HepG2 (cell line): Measurements from ENCODE around the gene NEK8. TPM values are rescaled to one million over a fixed set of nuclear protein-coding genes. Genes with fewer than 3 reads are reported as not detected.

Source experiments
- AKAP8 ChIP-seq: sonication (generic); formaldehyde crosslinking; IDR thresholded peaks from 2 replicates; pipeline ENCODE4 v1.5.1; 2020; ENCODE audit warnings: mild to moderate bottlenecking, missing genetic modification reagents
- ARNT2 ChIP-seq: sonication (generic); formaldehyde crosslinking; IDR thresholded peaks from 2 replicates; pipeline ENCODE4 v1.8.0; 2022; ENCODE audit warnings: mild to moderate bottlenecking, low read depth, missing genetic modification reagents, moderate library complexity
- FOXO4 ChIP-seq: sonication (generic); formaldehyde crosslinking; conservative IDR thresholded peaks from 2 replicates; pipeline ENCODE4 v1.8.1; 2023; ENCODE audit warnings: missing genetic modification reagents
- IKZF5 ChIP-seq: IDR thresholded peaks from 2 replicates; pipeline ENCODE4 v1.6.1; 2018; ENCODE audit warnings: missing genetic modification reagents, mild to moderate bottlenecking, missing compliant biosample characterization
- MAX ChIP-seq: IDR thresholded peaks from 2 replicates; pipeline ENCODE4 v1.6.1; 2012; ENCODE audit warnings: inconsistent platforms
- MAZ ChIP-seq, 2 experiments: sonication (generic) in 1 of 2; formaldehyde crosslinking in 1 of 2; IDR thresholded peaks; 2 replicates each; pipeline versions ENCODE4 v1.5.0 to v1.6.1; 2012 to 2020; ENCODE audit warnings: low read depth in 2 of 2, mild to moderate bottlenecking in 2 of 2, borderline replicate concordance in 1 of 2, improper control_type of control experiment in 1 of 2, low read length in 1 of 2, missing genetic modification reagents in 1 of 2, moderate library complexity in 1 of 2
- NBN ChIP-seq: fragments of 450-650 bp; conservative IDR thresholded peaks from 2 replicates; pipeline ENCODE4 v1.6.1; 2017
- RFX5 ChIP-seq: IDR thresholded peaks from 2 replicates; pipeline ENCODE4 v1.6.1; 2011; ENCODE audit warnings: low read depth, low read length, improper control_type of control experiment
- SRSF9 ChIP-seq: fragments of 200-400 bp; formaldehyde crosslinking; IDR thresholded peaks from 2 replicates; pipeline ENCODE4 v1.6.1; 2018; ENCODE audit warnings: borderline replicate concordance, mild to moderate bottlenecking, low read depth, low read length; ENCODE audit not compliant: insufficient read depth, poor library complexity, severe bottlenecking
- ZFY ChIP-seq: sonication (generic); formaldehyde crosslinking; IDR thresholded peaks from 2 replicates; pipeline ENCODE4 v1.4.0; 2020; ENCODE audit warnings: missing genetic modification reagents
- ZNF318 ChIP-seq: sonication (generic); formaldehyde crosslinking; IDR thresholded peaks from 2 replicates; pipeline ENCODE4 v1.4.0; 2020; ENCODE audit warnings: mild to moderate bottlenecking, missing genetic modification reagents
- ZXDC ChIP-seq: sonication (generic); formaldehyde crosslinking; IDR thresholded peaks from 2 replicates; pipeline ENCODE4 v1.5.0; 2020; ENCODE audit warnings: mild to moderate bottlenecking, missing genetic modification reagents
- polyA plus RNA-seq, 8 experiments: library from polyadenylated mRNA; depleted of rRNA in 3 of 8; stranded (reverse) in 7 of 8; unstranded in 1 of 8; fragments of >200 nt; fragmentation: Illumina TruSeq in 4 of 8; extraction: Trizol in 4 of 8; gene quantifications; 2 replicates each; pipeline versions ENCODE4 v1.2.1 to v1.2.3, GENCODE V29; 2011 to 2016; ENCODE audit warnings: low read depth in 4 of 8, missing spikeins in 1 of 8, mixed read lengths in 1 of 8; ENCODE audit not compliant: insufficient read depth in 1 of 8
- total RNA-seq, 5 experiments: library from RNA; depleted of rRNA; stranded (reverse); fragments of >200 nt; fragmentation: Illumina TruSeq; extraction: Trizol; gene quantifications; 2 replicates each; pipeline ENCODE4 v1.2.3, GENCODE V29; 2016; ENCODE audit warnings: low read depth in 1 of 5

Gene NEK8
- total and polyA plus RNA-seq, 2 of the 13 experiments (the other 11 are each of a cell fraction or from before 2014, with no cell fraction given), result 5.8 to 13.5 TPM

GRCh38 chr17:28744972-28745785, 16.6 kb downstream of the NEK8 start (continued):
- TF ChIP-seq ZNF318 (CRISPR knock-in tag) (no peak; the same call in 1 of the 2 replicates), NBN (no peak), ARNT2 (CRISPR knock-in tag) (peak; percentile 69; the same call in 1 of the 2 replicates), SRSF9 (no peak), MAZ (IDR thresholded peaks at IDR 0.05; ENCODE audit: borderline replicate concordance, low read depth, low read length) (no peak), MAZ (CRISPR knock-in tag; IDR thresholded peaks at IDR 0.05; ENCODE audit: low read depth) (peak; percentile 70), AKAP8 (CRISPR knock-in tag) (no peak; the same call in 1 of the 2 replicates), RFX5 (no peak), ZXDC (CRISPR knock-in tag) (peak; percentile 69; the same call in 1 of the 2 replicates), MAX (peak; percentile 70), FOXO4 (CRISPR knock-in tag) (no peak), ZFY (CRISPR knock-in tag) (peak; percentile 68; the same call in 1 of the 2 replicates), IKZF5 (CRISPR knock-in tag) (0 out of 2 replicates have a peak, but pooled peaks have one; percentile 36)
